GM18867 (cell line): ENCODE data around the gene COL23A1.

ENCODE experiments used
- ATAC-seq: cut with Tn5 transposase; IDR thresholded peaks from one replicate; pipeline ENCODE4 v1.9.1; 2021; ENCODE audit warnings: mild to moderate bottlenecking, moderate library complexity; ENCODE audit not compliant: unreplicated experiment

Gene COL23A1

GRCh38 chr5:178291969-178292825 is 298.0 kb downstream of the COL23A1 start:
- no peak for ATAC-seq

GRCh38 chr5:178291161-178291561 is 299.0 kb downstream of the COL23A1 start:
- no peak for ATAC-seq

- ATAC-seq = no peak
These were observed 299.8 kb downstream of the COL23A1 start for GRCh38 chr5:178290376-178290775.

- no peak for ATAC-seq
These were observed 300.8 kb downstream of the COL23A1 start for GRCh38 chr5:178289438-178289837.

- no peak for ATAC-seq
These were observed 301.5 kb downstream of the COL23A1 start for GRCh38 chr5:178288401-178289368.

- no peak for ATAC-seq
These were observed 302.4 kb downstream of the COL23A1 start for GRCh38 chr5:178287791-178288105.

- no peak for ATAC-seq
These were observed 303.0 kb downstream of the COL23A1 start for GRCh38 chr5:178287091-178287790.

- ATAC-seq = no peak
These were observed 303.7 kb downstream of the COL23A1 start for GRCh38 chr5:178286226-178287090.

GRCh38 chr5:178285399-178286225 is 304.6 kb downstream of the COL23A1 start:
- ATAC-seq = no peak

GRCh38 chr5:178284996-178285395 is 305.2 kb downstream of the COL23A1 start:
- ATAC-seq = no peak

- no peak for ATAC-seq
These were observed 306.0 kb downstream of the COL23A1 start for GRCh38 chr5:178284093-178284675.

GRCh38 chr5:178283520-178283919 is 306.7 kb downstream of the COL23A1 start:
- no peak for ATAC-seq

- no peak for ATAC-seq
These were observed 307.8 kb downstream of the COL23A1 start for GRCh38 chr5:178282391-178282790.

GRCh38 chr5:178281331-178281730 is 308.9 kb downstream of the COL23A1 start:
- ATAC-seq = no peak

GRCh38 chr5:178280631-178281030 is 309.6 kb downstream of the COL23A1 start:
- ATAC-seq = no peak

- peak; percentile 75 for ATAC-seq
These were observed 310.3 kb downstream of the COL23A1 start for GRCh38 chr5:178279723-178280438.

GRCh38 chr5:178279026-178279722 is 311.0 kb downstream of the COL23A1 start:
- ATAC-seq = no peak
